SU-DHL-6 (cell line): ENCODE measurements around the gene WNK3.

Source experiments
- H2AFZ ChIP-seq: fragments of 200-600 bp; sonication (generic); 2 replicates; pipeline ENCODE4 v1.6.1; 2014; ENCODE audit warnings: low read depth, mild to moderate bottlenecking, moderate library complexity, mixed read lengths, antibody characterized with exemption, low read length; ENCODE audit not compliant: severe bottlenecking
- H3F3A ChIP-seq: fragments of 200-600 bp; shearing (Covaris generic); 2 replicates; pipeline ENCODE4 v1.6.0; 2016; ENCODE audit warnings: antibody characterized with exemption, mild to moderate bottlenecking; ENCODE audit not compliant: insufficient read depth
- H3K27ac ChIP-seq: fragments of 200-600 bp; sonication (generic); 2 replicates; pipeline ENCODE4 v1.5.1; 2016; ENCODE audit warnings: low read depth, mild to moderate bottlenecking, low read length, moderate library complexity, mixed read lengths
- H3K27me3 ChIP-seq: fragments of 200-600 bp; sonication (generic), shearing (Covaris generic); 2 replicates; pipeline ENCODE4 v1.6.0; 2014; ENCODE audit warnings: mild to moderate bottlenecking, low read length
- H3K36me3 ChIP-seq: fragments of 200-600 bp; sonication (generic); 2 replicates; pipeline ENCODE4 v1.6.1; 2014; ENCODE audit warnings: mild to moderate bottlenecking, low read length, mixed read lengths
- H3K4me2 ChIP-seq: fragments of 300-600, 200-600 bp; shearing (Covaris generic), sonication (generic); 2 replicates; pipeline ENCODE4 v1.6.0; 2014; ENCODE audit warnings: low read length, low read depth, mild to moderate bottlenecking; ENCODE audit not compliant: poor library complexity, severe bottlenecking
- H3K4me3 ChIP-seq: fragments of 200-600 bp; sonication (generic); 2 replicates; pipeline ENCODE4 v1.5.1; 2014; ENCODE audit warnings: antibody characterized with exemption, low read length, mild to moderate bottlenecking, mixed read lengths; ENCODE audit not compliant: insufficient read depth, poor library complexity, severe bottlenecking
- H3K79me2 ChIP-seq: fragments of 200-600 bp; sonication (generic); 2 replicates; pipeline ENCODE4 v1.6.1; 2014; ENCODE audit warnings: mild to moderate bottlenecking, low read length, moderate library complexity; ENCODE audit not compliant: insufficient read depth
- H3K9ac ChIP-seq: fragments of 200-600 bp; sonication (generic); 2 replicates; pipeline ENCODE4 v1.7.0; 2014; ENCODE audit warnings: mild to moderate bottlenecking, low read length
- H3K9me2 ChIP-seq: fragments of 200-600 bp; sonication (generic); replicated peaks from 2 replicates; pipeline ENCODE4 v1.6.1; 2014; ENCODE audit warnings: low read length; ENCODE audit not compliant: insufficient read depth
- H3K9me3 ChIP-seq: fragments of 200-600 bp; sonication (generic); 2 replicates; pipeline ENCODE4 v1.6.1; 2014; ENCODE audit warnings: low read length, mixed read lengths; ENCODE audit not compliant: insufficient read depth
- H4K20me1 ChIP-seq: fragments of 200-600 bp; sonication (generic); 2 replicates; pipeline ENCODE4 v1.6.1; 2014; ENCODE audit warnings: low read depth, mild to moderate bottlenecking, antibody characterized with exemption, low read length, moderate library complexity, mixed read lengths
- EZH2phosphoT487 ChIP-seq: fragments of 200-600 bp; sonication (generic), shearing (Covaris generic); conservative IDR thresholded peaks from 2 replicates; pipeline ENCODE4 v1.6.1; 2018; ENCODE audit warnings: mild to moderate bottlenecking, antibody characterized with exemption, low read length, moderate library complexity, mixed read lengths
- TF ChIP-seq, protein P1 (sequence below): fragments of 200-600 bp; sonication (generic); IDR thresholded peaks from one replicate; pipeline ENCODE4 v1.5.1; 2017; ENCODE audit warnings: antibody characterized with exemption, mild to moderate bottlenecking, low read length, moderate library complexity; ENCODE audit not compliant: insufficient read depth, poor library complexity, severe bottlenecking

Gene WNK3

DNA sequence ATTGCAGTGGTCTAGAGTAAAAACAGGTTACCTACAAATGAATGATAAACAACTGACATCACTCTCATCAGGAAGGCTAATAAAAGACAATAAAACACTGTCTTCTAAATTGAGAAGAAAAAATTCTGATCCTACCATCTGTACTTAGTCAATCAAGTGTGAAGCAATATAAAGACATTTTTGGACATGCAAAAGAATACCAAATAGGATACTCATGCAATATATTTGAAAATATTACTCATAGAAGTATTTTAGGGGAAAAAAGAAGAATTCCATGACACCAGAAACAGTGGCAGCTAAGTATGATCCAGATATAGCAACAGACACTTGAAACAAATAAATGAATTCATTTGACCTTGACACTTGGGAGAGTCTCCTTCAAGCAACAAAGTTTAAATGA lies 111.0 kb downstream of the WNK3 start:
- no peak overlapping the region for H3K4me3 ChIP-seq
- no peaks in the 10 kb centered on the region for H3F3A ChIP-seq
- H2AFZ ChIP-seq = no peak overlapping the region
- no peaks in the 10 kb centered on the region for H3K27me3 ChIP-seq
- H4K20me1 ChIP-seq = no peaks in the 10 kb centered on the region
- H3K27ac ChIP-seq = no peak overlapping the region
- no peaks in the 10 kb centered on the region for H3K9me3 ChIP-seq
- no peaks in the 10 kb centered on the region for H3K36me3 ChIP-seq
- H3K9me2 ChIP-seq = no peaks in the 10 kb centered on the region
- H3K4me2 ChIP-seq = no peak overlapping the region
- no peak overlapping the region for H3K9ac ChIP-seq
- no peak for TF ChIP-seq EZH2phosphoT487
- TF ChIP-seq, protein P1, sequence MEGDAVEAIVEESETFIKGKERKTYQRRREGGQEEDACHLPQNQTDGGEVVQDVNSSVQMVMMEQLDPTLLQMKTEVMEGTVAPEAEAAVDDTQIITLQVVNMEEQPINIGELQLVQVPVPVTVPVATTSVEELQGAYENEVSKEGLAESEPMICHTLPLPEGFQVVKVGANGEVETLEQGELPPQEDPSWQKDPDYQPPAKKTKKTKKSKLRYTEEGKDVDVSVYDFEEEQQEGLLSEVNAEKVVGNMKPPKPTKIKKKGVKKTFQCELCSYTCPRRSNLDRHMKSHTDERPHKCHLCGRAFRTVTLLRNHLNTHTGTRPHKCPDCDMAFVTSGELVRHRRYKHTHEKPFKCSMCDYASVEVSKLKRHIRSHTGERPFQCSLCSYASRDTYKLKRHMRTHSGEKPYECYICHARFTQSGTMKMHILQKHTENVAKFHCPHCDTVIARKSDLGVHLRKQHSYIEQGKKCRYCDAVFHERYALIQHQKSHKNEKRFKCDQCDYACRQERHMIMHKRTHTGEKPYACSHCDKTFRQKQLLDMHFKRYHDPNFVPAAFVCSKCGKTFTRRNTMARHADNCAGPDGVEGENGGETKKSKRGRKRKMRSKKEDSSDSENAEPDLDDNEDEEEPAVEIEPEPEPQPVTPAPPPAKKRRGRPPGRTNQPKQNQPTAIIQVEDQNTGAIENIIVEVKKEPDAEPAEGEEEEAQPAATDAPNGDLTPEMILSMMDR = no peak
- H3K79me2 ChIP-seq = no peaks in the 10 kb centered on the region

DNA sequence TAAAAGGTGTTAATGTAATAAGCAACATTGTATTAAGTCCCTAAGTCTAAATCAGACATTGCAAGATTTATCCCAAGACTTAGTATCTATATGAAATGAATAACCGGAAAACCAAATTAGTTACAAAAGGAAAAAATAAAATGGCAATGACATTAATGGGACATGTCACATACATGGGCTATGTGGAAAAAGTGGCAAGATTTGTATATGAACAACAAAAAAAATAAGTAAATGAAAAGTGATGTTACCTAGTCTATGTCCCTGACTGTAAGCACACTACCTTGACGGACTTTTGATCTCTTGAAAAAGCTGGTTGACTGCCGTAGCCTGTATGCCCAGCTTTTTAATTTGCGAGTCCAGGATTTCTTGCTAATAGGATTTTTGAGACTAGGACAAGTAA lies 119.3 kb downstream of the WNK3 start:
- Histone ChIP-seq H3K4me3 (no peak overlapping the region), H2AFZ (no peak overlapping the region), H3F3A (no peaks in the 10 kb centered on the region), H3K79me2 (no peaks in the 10 kb centered on the region), H3K36me3 (no peaks in the 10 kb centered on the region), H3K4me2 (no peak overlapping the region), H3K9ac (no peak overlapping the region), H3K27me3 (no peaks in the 10 kb centered on the region), H3K27ac (no peak overlapping the region), H3K9me3 (no peaks in the 10 kb centered on the region), H4K20me1 (no peaks in the 10 kb centered on the region), H3K9me2 (no peaks in the 10 kb centered on the region)
- no peak for TF ChIP-seq EZH2phosphoT487
- TF ChIP-seq, protein P1 = no peak

DNA sequence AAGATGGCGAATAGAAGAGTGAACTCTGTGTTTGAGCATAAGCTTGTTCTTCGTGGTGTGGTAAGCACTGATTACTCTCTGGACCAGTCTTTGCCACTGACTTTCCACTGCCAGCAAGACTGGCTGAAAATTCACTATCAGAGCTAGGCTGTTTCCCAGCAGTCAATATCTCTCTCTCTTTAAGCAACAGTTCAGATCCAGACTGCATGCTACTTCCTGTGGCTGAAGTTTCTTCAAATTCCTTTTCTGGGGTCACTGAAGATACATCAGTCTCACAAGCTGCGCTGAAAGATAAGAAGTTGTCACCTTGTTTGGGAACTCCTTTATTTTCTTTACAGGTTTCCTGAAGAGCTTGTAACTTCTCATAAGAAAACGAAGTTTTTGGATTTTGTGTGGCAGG lies 120.8 kb downstream of the WNK3 start:
- Histone ChIP-seq H3K4me3 (no peak overlapping the region), H3K9ac (no peak overlapping the region), H3K9me2 (no peaks in the 10 kb centered on the region), H3F3A (no peaks in the 10 kb centered on the region), H3K9me3 (no peaks in the 10 kb centered on the region), H3K36me3 (no peaks in the 10 kb centered on the region), H4K20me1 (no peaks in the 10 kb centered on the region), H2AFZ (no peak overlapping the region), H3K4me2 (no peak overlapping the region), H3K27me3 (no peaks in the 10 kb centered on the region), H3K27ac (no peak overlapping the region), H3K79me2 (no peaks in the 10 kb centered on the region)
- TF ChIP-seq, protein P1 = no peak
- no peak for TF ChIP-seq EZH2phosphoT487

DNA sequence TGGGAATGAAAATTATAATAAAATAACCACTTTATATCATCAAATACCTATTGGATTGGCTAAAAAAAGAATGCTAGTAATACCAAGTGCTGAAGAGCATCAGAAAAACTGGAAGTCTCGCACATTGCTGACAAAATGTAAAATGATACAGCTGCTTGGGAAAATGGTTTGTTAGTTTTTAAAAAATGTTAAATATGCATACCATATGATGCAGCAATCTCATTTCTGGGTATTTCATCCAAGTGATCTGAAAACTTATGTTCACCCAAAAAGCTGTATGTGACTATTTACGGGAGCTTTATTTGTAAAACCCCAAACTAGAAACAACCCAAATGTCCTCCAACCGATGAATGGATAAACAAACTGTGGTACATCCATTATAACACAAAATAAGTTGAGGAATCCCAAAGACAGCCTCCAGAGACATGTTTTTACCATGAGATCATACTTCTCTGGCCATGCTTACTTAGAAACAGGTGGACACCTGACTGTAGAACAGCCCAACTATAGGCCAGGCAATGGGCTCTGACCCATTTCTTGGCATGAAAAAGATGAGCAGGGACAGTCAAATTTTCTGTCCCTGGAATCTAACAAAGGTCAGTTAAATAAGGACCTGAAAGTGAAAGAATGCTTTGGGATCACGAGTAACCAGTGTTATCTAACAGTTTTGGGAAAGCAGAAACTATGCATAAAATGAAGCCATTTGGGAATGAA lies 127.3 kb downstream of the WNK3 start:
- Histone ChIP-seq H3F3A (no peaks in the 10 kb centered on the region), H3K4me2 (no peak overlapping the region), H3K9me2 (no peaks in the 10 kb centered on the region), H3K9me3 (no peaks in the 10 kb centered on the region), H3K4me3 (no peak overlapping the region), H4K20me1 (no peaks in the 10 kb centered on the region), H2AFZ (no peak overlapping the region), H3K27ac (no peak overlapping the region), H3K79me2 (no peaks in the 10 kb centered on the region), H3K27me3 (no peaks in the 10 kb centered on the region), H3K9ac (no peak overlapping the region), H3K36me3 (no peaks in the 10 kb centered on the region)
- TF ChIP-seq, protein P1 = no peak
- no peak for TF ChIP-seq EZH2phosphoT487
